GM19193 (cell line): ENCODE measurements around the gene LEFTY1.

Source experiments
- POLR2A ChIP-seq: IDR thresholded peaks from 4 replicates; pipeline ENCODE4 v1.6.1; 2011; ENCODE audit not compliant: insufficient read depth, insufficient read length; ENCODE audit errors: extremely low read depth

Gene LEFTY1

DNA sequence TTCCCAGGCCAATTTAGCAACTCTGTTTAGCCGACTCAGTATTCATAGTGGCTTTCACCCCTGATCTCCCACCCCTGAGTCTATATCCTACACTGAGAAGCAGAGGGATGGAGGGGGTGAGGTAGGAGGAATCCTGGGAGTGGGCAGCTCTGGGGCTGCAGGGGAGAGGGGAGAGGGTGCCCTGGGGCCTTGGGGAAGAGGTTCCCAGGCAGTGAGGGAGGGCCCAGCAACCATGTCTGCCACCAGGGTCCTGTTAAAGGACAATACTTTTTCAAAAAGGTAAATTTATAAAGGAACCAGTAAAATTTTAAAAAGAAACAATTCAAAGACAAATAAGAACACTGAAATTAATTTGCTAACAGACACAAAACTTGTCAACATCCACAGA, 48.7 kb downstream of the LEFTY1 start:
- no peak for TF ChIP-seq POLR2A

DNA sequence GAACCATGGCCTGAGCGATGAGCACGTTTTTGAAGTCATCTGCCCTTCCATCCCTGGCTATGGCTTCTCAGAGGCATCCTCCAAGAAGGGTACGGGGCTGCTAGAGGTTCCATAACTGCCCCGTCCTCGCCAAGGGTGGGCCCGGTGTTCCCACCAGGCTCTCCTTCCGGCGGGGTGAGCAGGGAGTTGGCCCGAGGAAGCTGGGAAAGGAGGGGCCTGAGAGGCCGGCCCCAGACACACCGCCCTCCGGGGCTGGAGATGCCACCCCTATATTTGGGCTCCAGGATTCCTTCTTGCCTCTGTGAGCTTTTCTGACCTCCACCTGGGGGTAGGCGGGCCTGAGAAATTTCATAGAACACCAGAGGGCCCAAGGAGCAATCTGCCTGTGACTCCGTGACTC, 50.2 kb downstream of the LEFTY1 start:
- TF ChIP-seq POLR2A, result no peak
